ENCODE data around the gene CCDC196. TPM values are rescaled to one million over a fixed set of nuclear protein-coding genes. Genes with fewer than 3 reads are reported as not detected.

Gene CCDC196
- not detected in 2 replicates for total RNA-seq (ENCODE audit: low replicate concordance)

DNA sequence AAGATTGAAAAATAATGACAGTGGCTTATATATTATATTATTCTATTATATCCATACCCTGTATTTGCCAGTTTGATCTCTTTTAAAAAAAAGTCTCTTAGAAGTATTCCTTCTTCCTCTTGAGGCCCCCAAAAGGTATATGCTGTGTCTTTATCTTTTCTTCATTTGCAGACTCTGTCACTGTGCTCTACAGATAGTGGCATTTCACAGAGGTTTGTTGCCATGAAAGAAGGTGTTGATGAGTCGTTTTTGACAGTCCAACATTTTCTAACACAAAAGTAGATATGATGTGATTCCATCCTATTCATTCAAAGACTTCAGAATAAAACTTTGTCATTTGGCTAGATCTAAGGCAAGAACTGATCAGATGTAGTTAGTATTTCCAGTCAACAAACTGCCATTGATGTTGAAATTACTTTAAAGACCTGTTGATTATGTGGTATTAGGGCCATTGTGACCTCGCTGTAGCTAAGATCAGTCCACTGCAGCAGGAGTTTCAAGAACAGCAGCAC is at the start of gene CCDC196:
Gene CCDC196, plus strand, starts transcription at position 462 of the 512 bp plus-strand sequence. CDS start 132 bp downstream, outside the sequence.

DNA sequence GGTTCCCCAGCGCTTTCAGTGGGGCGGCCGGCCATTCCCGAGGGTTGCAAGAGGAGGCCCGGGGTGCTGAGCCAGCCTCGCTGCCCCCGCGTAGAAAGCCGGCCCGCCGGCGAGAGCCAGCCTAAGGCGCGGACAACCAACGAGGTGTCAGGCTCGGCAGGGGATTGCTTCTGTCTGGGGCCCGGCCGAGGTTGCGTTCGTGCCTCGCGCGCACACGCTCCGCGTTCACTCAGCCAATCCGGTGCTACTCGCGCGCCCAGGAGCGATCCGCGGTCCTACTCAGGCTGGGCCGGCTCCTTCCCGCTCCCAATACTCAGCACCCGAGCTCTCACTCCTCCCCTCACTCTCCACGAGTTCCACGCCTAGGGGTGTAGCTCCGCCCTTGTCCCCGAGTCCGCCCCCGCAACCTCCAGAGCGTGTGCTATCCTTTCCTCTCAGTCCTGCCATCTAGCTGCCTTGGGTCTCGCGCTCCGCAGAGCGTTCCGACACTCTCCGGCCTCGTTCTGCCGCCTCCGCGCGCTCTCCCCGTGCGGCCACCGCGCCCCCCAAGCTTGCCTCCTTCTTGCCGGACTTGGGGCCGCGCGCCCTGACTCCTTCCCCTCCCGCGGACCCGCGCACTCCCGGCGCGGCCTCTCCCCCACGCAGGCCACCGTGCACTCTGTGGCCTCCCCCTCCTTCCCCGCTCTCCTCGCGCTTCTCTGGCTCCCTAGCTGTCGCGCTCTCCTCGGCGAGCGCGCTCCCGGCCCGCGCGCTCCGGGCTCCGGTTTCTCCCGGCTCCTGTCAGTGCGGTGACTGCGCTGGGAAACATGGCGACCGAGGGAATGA is 21.8 kb downstream of the CCDC196 start, which contains the start of gene GPHN:
Gene GPHN, plus strand, starts transcription at position 426 of the 825 bp plus-strand sequence.

Other genes starting within 250 kb of the CCDC196 start
- gene GPHN, start 21.8 kb downstream of the CCDC196 start, total RNA-seq (ENCODE audit: low replicate concordance), result 7.4 and 10.8 TPM in 2 replicates

Data from smooth muscle cell of the coronary artery (primary cell).